HTR-8/SVneo (cell line): Measurements from ENCODE around the gene FNDC3B.

Experiments used
- DNase-seq: peaks from one replicate; pipeline ENCODE4 v3.0.0; 2011; ENCODE audit warnings: low spot score, mixed read lengths; ENCODE audit not compliant: insufficient read length
- FAIRE-seq: peaks from 2 replicates; lab custom pipeline; 2011; peaks lifted over from hg19 to GRCh38; lab: Jason Lieb, UNC

The FNDC3B gene

GRCh38 chr3:172177803-172178316, 138.5 kb downstream of the FNDC3B start:
- DNase-seq (no peak), FAIRE-seq (no peak)

GRCh38 chr3:172179680-172180399, 140.5 kb downstream of the FNDC3B start:
- no peak for DNase-seq
- no peak for FAIRE-seq

- DNase-seq (no peak), FAIRE-seq (no peak)
These were observed 141.1 kb downstream of the FNDC3B start for GRCh38 chr3:172180473-172180872.

GRCh38 chr3:172181932-172182586, 142.7 kb downstream of the FNDC3B start:
- DNase-seq (peak; percentile 51), FAIRE-seq (no peak)

GRCh38 chr3:172182797-172183196, 143.4 kb downstream of the FNDC3B start:
- FAIRE-seq = no peak
- no peak for DNase-seq

GRCh38 chr3:172184106-172184822, 144.9 kb downstream of the FNDC3B start:
- FAIRE-seq (no peak), DNase-seq (no peak)

- FAIRE-seq = no peak
- DNase-seq = no peak
These were observed 146.5 kb downstream of the FNDC3B start for GRCh38 chr3:172185907-172186306.

- no peak for FAIRE-seq
- no peak for DNase-seq
These were observed 147.2 kb downstream of the FNDC3B start for GRCh38 chr3:172186607-172187006.

- DNase-seq = no peak
- no peak for FAIRE-seq
These were observed 148.1 kb downstream of the FNDC3B start for GRCh38 chr3:172187511-172187910.

GRCh38 chr3:172188511-172188910, 149.1 kb downstream of the FNDC3B start:
- no peak for FAIRE-seq
- DNase-seq = no peak

- DNase-seq = no peak
- no peak for FAIRE-seq
These were observed 149.8 kb downstream of the FNDC3B start for GRCh38 chr3:172189213-172189612.

GRCh38 chr3:172189987-172190603, 150.7 kb downstream of the FNDC3B start:
- DNase-seq = no peak
- no peak for FAIRE-seq

GRCh38 chr3:172190980-172191379, 151.6 kb downstream of the FNDC3B start:
- no peak for DNase-seq
- FAIRE-seq = no peak

GRCh38 chr3:172191629-172192028, 152.3 kb downstream of the FNDC3B start:
- FAIRE-seq (no peak), DNase-seq (no peak)

- FAIRE-seq (no peak), DNase-seq (no peak)
These were observed 153.5 kb downstream of the FNDC3B start for GRCh38 chr3:172192830-172193415.

- no peak for DNase-seq
- no peak for FAIRE-seq
These were observed 154.1 kb downstream of the FNDC3B start for GRCh38 chr3:172193436-172193835.

GRCh38 chr3:172194702-172195406, 155.5 kb downstream of the FNDC3B start:
- no peak for DNase-seq
- FAIRE-seq = no peak

GRCh38 chr3:172195407-172195754, 156.0 kb downstream of the FNDC3B start:
- DNase-seq = no peak
- no peak for FAIRE-seq

- DNase-seq (no peak), FAIRE-seq (no peak)
These were observed 158.0 kb downstream of the FNDC3B start for GRCh38 chr3:172197344-172197743.

- DNase-seq (no peak), FAIRE-seq (no peak)
These were observed 159.1 kb downstream of the FNDC3B start for GRCh38 chr3:172198428-172198827.
